ENCODE data around the gene PCDHGA4.
A peak's percentile ranks its signal among the peaks of the same experiment; 100 is the strongest.
"Not testable (repeated sequence)": the region's sequence is repeated elsewhere in the genome, so short reads cannot be mapped to it uniquely, and the experiment has no call there.

PCDHGA4 gene

GRCh38 chr5:141354900-141355469 is at the start of gene PCDHGA4:
PCDHGA4 (plus strand) TSS chr5:141355021; CDS start chr5:141355108, 87 bp downstream.
- no peak for DNase-seq

- no peak for DNase-seq
Observed at GRCh38 chr5:141306630-141307029, 48.2 kb upstream of the PCDHGA4 start.

- DNase-seq = no peak
Observed at GRCh38 chr5:141313711-141314110, 41.1 kb upstream of the PCDHGA4 start.

DNA sequence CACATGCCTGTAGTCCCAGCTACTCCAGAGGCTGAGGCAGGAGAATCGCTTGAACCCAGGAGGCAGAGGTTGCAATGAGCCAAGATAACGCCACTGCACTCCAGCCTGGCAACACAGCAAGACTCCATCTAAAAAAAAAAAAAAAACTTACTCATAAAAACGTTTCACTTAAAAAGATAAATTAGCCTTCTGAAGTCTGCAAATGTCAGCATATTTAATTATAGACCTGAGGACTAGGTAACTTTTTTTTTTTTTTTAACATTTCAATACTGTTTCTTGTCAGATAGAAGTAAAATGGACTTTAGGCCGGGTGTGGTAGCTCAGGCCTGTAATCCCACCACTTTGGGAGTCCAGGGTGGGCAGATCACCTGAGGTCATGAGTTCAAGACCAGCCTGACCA is 37.9 kb upstream of the PCDHGA4 start:
- not testable (repeated sequence) for DNase-seq

DNA sequence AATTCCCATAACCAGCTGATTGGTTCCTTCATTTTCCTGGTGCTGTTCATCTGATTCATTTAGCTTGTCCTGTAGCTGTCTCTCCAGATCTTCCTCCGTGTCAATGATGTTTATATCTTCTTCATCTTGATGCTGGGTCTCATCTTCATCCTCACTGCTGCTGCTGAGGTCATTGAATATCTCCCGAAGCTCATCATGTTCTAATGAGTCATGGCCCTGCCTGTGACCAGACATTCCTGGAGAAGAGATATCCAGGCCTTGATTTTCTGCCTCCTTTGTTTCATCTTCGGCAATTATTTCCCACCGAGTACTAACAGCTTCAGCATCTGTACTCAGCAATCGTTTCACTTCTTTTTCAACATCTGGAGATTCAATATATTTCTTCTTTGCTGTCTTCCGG is 35.6 kb upstream of the PCDHGA4 start:
- DNase-seq = no peak

- no peak for DNase-seq
Observed at GRCh38 chr5:141319699-141320098, 35.1 kb upstream of the PCDHGA4 start.

DNA sequence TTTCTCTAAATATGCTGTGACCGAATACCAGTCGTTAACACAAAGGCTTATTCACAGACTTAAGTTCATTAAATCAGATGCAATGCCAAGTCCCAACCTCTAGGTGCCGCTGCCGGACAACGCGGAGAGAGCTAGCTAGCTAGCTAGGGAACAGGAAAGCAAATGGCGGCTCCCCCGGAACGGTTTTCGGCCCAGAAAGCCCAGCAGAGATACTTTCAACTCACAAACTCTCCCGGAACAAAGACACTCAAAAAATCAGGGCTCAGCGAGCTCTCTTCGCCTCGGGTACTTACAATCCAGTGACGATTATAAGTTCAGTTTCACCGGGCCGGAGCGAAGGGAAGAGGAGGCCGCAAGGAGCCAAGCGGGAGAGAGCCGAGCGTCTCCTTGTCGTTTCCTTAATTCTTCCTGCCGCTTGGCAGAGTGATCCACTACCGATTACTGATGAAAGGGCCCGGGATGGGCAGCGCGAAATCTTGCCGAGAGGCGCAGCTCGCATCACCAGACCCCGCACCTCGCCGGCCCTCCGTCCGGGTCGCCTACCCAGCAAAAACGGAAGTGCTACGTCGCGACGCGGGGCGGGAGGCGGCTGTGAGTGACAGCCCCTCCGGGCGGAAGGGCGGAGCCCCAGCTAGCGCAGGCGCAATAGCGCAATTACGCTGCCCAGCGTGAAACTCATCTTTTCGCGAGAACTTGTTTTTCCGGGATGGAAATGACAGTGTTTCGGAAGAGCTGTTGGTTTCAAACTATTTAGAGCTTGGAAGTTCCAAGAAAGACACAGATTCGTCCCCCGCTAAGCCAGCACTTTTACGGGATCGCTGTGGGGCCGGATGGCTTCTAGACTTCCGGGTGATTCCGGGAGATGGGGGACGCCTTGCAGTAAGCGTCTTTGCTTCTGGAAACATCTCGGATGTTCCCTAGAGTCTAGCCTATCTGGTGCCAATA is 34.3 kb upstream of the PCDHGA4 start, which contains the start of gene TAF7:
TSS of gene TAF7 (minus strand) at position 560 of the 945 bp plus-strand sequence. CDS start 740 bp downstream, outside the sequence.
- peak; percentile 83 to 95 (median 87) for DNase-seq

DNA sequence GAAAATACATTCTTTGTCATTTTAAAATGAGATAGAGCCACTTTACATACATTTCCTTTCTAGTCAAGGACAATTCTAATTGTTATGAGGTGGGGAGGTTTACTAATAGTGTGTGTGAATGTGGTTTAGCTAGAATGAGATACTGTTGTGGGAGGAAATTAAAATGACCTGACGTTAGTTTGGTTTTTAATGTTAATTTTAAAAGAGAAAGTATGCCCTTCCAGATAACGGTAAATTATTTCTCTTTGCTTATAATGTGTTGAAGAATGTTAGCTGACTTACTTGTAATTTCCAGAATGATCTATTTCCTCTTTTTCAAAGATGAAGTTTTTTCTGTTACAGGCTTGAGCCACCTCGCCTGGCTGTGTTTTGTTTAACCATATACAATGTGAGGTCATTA is 32.6 kb upstream of the PCDHGA4 start:
- DNase-seq = no peak

DNA sequence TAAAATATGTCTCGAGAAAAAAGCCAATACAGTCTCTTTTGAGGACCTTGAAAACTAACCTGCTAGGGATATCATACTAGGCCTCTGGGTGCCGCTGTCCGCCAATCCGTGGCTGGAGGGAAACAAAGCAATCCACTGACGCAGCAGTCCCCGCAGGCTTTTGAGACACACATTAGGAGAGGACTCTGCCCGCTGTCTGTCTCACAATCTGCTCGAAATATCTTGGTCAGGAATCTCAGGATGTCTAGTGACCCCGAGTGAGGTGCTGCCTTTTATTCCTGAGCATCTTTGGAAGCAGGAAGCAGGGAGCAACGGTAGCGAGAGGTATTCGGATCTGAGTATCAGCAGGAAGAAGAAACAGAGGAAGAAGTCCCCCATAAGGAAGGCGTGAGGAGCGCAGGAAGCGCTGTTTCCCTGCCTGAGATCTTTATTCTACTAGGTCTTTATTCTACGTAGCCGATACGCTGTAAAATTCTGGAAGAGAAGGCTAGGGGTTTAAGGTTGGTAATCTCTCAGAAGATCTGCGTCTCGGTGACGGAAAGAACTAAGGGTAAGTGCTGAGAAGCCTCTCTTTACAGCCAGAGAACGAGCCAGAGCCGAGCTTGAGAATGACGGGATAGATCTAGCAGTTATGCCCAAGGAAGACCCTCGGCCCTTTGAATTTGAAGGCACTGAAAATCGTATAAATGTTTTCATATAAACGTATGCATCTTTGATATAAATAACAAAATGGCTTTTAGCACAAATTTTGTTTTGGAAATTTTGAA is 28.6 kb upstream of the PCDHGA4 start:
- DNase-seq = peak; percentile 24 to 73 (median 54)

GRCh38 chr5:141328231-141328630 is 26.6 kb upstream of the PCDHGA4 start:
- no peak for DNase-seq

GRCh38 chr5:141330299-141331080 is 24.3 kb upstream of the PCDHGA4 start, which contains the start of gene PCDHGA1:
PCDHGA1 (plus strand) TSS chr5:141330514.
- peak in 1 of 6 experiments; percentile 8 for DNase-seq

DNA sequence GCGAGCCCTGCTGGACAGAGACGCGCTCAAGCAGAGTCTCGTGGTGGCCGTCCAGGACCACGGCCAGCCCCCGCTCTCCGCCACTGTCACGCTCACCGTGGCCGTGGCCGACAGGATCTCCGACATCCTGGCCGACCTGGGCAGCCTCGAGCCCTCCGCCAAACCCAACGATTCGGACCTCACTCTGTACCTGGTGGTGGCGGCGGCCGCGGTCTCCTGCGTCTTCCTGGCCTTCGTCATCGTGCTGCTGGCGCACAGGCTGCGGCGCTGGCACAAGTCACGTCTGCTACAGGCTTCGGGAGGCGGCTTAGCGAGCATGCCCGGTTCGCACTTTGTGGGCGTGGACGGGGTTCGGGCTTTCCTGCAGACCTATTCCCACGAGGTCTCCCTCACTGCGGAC is 22.2 kb upstream of the PCDHGA4 start:
- not testable (repeated sequence) for DNase-seq

- no peak for DNase-seq
Observed at GRCh38 chr5:141338538-141339306, 16.1 kb upstream of the PCDHGA4 start, which contains the start of gene PCDHGA2. PCDHGA2 (plus strand) TSS chr5:141338760.

- DNase-seq = not testable (repeated sequence)
Observed at GRCh38 chr5:141340781-141341354, 14.0 kb upstream of the PCDHGA4 start.

GRCh38 chr5:141342773-141343172 is 12.0 kb upstream of the PCDHGA4 start:
- no peak for DNase-seq

GRCh38 chr5:141343242-141343952 is 11.4 kb upstream of the PCDHGA4 start, which contains the start of gene PCDHGA3:
PCDHGA3 (plus strand) TSS chr5:141343829; CDS start chr5:141344034, 205 bp downstream.
- DNase-seq = no peak

DNA sequence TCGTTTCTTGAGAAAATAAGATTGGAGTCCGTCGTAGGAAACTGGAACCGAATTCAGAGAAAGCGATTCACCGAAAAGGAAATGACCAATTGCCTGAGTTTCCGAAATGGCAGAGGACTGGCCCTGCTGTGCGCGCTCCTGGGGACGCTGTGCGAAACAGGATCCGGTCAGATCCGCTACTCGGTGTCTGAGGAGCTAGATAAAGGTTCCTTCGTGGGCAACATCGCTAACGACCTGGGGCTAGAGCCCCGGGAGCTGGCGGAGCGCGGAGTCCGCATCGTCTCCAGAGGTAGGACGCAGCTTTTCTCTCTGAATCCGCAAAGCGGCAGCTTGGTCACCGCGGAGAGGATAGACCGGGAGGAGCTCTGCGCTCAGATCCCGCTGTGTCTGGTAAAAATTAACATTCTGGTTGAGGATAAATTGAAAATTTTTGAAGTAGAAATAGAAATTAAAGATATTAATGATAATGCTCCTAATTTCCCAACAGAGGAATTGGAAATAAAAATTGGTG is 10.8 kb upstream of the PCDHGA4 start:
- DNase-seq = no peak

- DNase-seq = no peak
Observed at GRCh38 chr5:141345327-141345726, 9.5 kb upstream of the PCDHGA4 start.

GRCh38 chr5:141346017-141346416 is 8.8 kb upstream of the PCDHGA4 start:
- not testable (repeated sequence) for DNase-seq
